ENCODE results near the gene OXCT2. TPM values are rescaled to one million over a fixed set of nuclear protein-coding genes. Genes with fewer than 3 reads are reported as not detected.
"Not testable (repeated sequence)": the region's sequence is repeated elsewhere in the genome, so short reads cannot be mapped to it uniquely, and the experiment has no call there.

The OXCT2 gene
- not detected for total RNA-seq

DNA sequence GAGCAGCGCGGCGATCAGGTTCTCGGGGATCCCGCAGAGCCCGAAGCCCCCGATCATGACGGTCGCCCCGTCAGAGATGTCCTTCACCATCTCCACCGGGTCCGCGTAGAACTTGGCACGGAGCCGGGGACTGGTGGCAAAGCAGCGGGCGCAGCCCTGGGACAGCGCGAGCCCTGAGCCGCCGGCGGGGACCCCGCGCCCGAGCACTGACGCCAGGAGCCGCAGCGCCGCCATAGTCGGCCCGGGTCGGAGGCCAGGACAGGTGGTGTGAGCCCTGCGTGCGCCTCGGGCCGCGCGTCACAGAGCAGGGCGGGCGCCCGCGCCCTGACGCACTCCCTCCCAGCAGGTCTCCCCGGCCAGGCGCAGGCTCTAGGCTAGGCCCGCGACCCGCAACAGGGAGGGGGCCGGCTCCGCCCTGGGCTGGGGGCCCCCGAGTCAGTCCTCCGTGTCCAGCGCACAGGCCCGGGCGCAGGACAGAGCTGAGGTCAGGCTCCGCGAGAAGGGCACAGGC, at the start of gene OXCT2:
TSS of gene OXCT2 (minus strand) at position 327 of the 511 bp plus-strand sequence. CDS start at position 234, 93 bp downstream.
- not testable (repeated sequence) for H3K9me3 ChIP-seq (ENCODE audit: control insufficient read depth in 3 of 3, low read length in 3 of 3); H3K9ac ChIP-seq (ENCODE audit: low read depth in 1 of 3, low read length in 3 of 3); H3K27me3 ChIP-seq (ENCODE audit: control insufficient read depth in 3 of 3, insufficient read depth in 3 of 3, low read length in 3 of 3); H3K27ac ChIP-seq (ENCODE audit: low read depth, low read length); H3K4me3 ChIP-seq (ENCODE audit: low read length in 3 of 3); H3K36me3 ChIP-seq (ENCODE audit: control insufficient read depth in 3 of 3, insufficient read depth in 3 of 3, low read length in 3 of 3); H3K4me1 ChIP-seq (ENCODE audit: control insufficient read depth in 3 of 3, insufficient read depth in 3 of 3, low read length in 3 of 3)

DNA sequence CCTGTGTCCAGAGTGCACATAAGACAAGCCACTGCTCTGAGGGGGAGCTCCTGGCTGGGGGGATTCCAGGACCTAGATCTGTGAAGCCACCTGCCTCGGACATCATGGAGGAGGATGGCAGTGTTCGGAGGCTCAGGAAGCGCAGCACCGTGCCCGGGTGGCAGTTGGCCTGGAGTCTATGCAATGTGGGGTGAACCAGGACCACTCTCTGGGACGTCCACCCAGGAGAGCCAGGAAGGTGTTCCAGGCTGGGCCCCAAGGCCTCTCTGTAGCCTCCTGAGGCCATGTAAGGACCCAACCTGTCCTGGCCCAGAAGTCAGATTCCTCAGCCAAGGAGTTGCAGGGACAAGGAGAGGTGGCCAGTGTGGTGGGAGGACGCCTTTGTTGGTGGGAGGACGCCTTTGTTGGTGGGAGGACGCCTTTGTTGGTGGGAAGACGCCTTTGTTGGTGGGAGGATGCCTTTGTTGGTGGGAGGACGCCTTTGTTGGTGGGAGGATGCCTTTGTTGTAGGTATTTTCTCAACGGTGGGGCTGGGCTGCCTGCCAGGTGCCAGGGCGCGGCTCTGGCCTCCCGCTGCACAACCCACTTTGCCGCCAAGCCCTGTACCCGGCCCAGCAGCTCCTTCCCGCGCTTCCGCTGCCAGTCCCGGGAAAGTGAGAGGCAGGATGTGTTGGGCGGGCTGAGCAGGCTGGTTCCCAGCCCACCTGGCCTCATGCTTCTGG, 48.1 kb upstream of the OXCT2 start:
- Histone ChIP-seq H3K36me3 (ENCODE audit: control insufficient read depth in 3 of 3, insufficient read depth in 3 of 3, low read length in 3 of 3) (no peaks in the 10 kb centered on the region), H3K9ac (ENCODE audit: low read depth in 1 of 3, low read length in 3 of 3) (no peak overlapping the region), H3K4me3 (ENCODE audit: low read length in 3 of 3) (no peak overlapping the region), H3K27ac (ENCODE audit: low read depth, low read length) (no peak overlapping the region), H3K27me3 (ENCODE audit: control insufficient read depth in 3 of 3, insufficient read depth in 3 of 3, low read length in 3 of 3) (peaks cover 0 to 42% (median 5%) of the 10 kb centered on the region in 3 donors), H3K4me1 (ENCODE audit: control insufficient read depth in 3 of 3, insufficient read depth in 3 of 3, low read length in 3 of 3) (no peaks in the 10 kb centered on the region), H3K9me3 (ENCODE audit: control insufficient read depth in 3 of 3, low read length in 3 of 3) (no peaks in the 10 kb centered on the region)

DNA sequence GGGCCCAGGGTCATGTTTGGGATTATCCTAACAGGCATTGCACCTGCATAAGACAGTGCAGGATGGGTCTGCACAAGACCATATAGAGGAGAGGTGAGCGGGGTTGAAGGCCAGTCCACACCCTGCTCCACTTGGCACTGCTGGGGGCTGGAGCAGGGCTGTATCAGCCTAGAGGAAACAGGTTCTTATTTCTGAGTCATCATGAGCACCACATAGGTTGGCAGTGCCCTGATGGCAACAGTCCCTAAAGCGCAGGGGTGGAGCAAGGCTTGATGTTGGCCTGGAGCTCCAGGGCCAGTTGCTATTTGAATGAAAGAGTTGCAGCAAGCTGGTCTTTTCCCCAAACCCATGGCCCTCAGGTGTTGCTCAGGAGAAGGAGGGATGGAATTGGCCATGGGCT, 47.3 kb upstream of the OXCT2 start:
- H3K27me3 ChIP-seq (ENCODE audit: control insufficient read depth in 3 of 3, insufficient read depth in 3 of 3, low read length in 3 of 3): peaks cover 0 to 42% (median 5%) of the 10 kb centered on the region in 3 donors
- no peaks in the 10 kb centered on the region for H3K9me3 ChIP-seq (ENCODE audit: control insufficient read depth in 3 of 3, low read length in 3 of 3)
- no peak overlapping the region for H3K27ac ChIP-seq (ENCODE audit: low read depth, low read length)
- H3K9ac ChIP-seq (ENCODE audit: low read depth in 1 of 3, low read length in 3 of 3): no peak overlapping the region
- H3K4me3 ChIP-seq (ENCODE audit: low read length in 3 of 3): no peak overlapping the region
- H3K4me1 ChIP-seq (ENCODE audit: control insufficient read depth in 3 of 3, insufficient read depth in 3 of 3, low read length in 3 of 3): no peaks in the 10 kb centered on the region
- no peaks in the 10 kb centered on the region for H3K36me3 ChIP-seq (ENCODE audit: control insufficient read depth in 3 of 3, insufficient read depth in 3 of 3, low read length in 3 of 3)

DNA sequence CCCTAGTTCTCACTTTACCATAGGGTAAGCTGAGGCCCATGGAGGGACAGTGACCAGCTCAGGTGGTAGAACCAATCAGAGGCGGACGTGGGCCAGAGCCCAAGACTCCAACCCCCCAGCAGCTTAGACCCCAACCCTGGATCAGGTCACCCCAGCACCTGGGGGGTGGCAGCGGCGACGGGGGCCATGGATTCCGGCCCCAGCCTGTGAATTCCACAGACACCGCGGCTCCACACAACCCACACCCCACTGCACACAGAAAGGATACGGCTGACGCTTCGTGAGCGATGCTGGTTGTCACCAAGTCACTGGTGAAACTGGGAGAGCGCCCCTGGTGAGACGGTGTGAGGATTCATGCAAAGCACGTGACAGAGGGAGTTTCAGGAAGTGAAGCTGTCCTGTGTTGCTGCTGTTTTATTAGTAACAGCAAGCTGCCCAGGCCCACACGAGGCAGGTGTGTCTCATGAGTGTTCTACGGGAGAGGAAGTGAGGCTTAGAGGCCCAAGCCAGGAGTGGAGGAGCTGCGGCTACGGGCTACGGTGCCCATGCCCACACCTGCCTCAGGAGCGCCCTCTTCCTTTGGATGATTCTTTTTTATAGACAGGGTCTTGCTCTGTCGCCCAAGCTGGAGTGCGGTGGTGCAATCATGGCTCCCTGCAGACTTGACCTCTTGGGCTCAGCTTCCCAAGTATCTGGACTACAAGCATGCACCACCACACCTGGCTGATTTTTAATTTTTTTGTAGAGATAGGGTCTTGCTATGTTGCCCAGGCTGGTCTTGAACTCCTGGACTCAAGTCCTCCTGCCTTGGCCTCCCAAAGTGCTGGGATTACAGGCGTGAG, 46.2 kb upstream of the OXCT2 start:
- H3K27me3 ChIP-seq (ENCODE audit: control insufficient read depth in 3 of 3, insufficient read depth in 3 of 3, low read length in 3 of 3): peaks cover 0 to 42% (median 5%) of the 10 kb centered on the region in 3 donors

DNA sequence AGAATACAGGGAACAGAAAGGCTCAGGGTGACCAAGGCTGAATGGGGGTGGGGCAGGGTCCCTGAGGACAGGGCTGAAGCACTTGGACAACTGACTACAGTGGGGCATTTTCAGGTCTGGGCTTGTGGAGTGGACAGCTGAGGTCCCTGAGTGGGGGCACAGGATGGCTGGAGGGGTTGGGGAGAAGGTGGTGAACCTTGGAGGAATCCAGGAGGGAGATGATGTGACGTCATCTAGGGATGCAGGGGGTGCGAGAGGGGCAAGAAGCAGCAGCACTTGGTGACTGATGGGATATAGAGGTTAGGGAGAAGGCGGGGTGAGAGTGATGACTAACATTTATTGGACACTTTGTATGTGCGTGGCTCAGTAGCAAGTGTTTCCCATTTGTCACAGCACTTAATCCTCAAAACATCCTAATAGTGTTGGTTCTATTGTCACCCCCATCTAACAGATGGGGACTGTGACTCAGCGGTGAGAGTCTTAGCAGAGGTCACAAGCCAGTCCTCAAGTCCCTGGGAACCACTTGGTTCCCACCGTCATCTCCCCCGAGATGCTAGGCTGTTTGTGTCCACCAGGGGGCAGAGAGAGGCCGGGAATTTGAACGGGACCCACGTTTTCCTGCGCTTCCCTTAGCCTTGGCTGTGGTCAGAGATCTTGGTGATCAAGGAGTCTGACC, 45.4 kb upstream of the OXCT2 start:
- Histone ChIP-seq H3K27me3 (ENCODE audit: control insufficient read depth in 3 of 3, insufficient read depth in 3 of 3, low read length in 3 of 3) (peaks cover 0 to 37% (median 5%) of the 10 kb centered on the region in 3 donors), H3K9ac (ENCODE audit: low read depth in 1 of 3, low read length in 3 of 3) (no peak overlapping the region), H3K4me1 (ENCODE audit: control insufficient read depth in 3 of 3, insufficient read depth in 3 of 3, low read length in 3 of 3) (no peaks in the 10 kb centered on the region), H3K36me3 (ENCODE audit: control insufficient read depth in 3 of 3, insufficient read depth in 3 of 3, low read length in 3 of 3) (no peaks in the 10 kb centered on the region), H3K9me3 (ENCODE audit: control insufficient read depth in 3 of 3, low read length in 3 of 3) (no peaks in the 10 kb centered on the region), H3K4me3 (ENCODE audit: low read length in 3 of 3) (no peak overlapping the region), H3K27ac (ENCODE audit: low read depth, low read length) (no peak overlapping the region)

More for the DNA sequence above, 46.2 kb upstream of the OXCT2 start:
- H3K27ac ChIP-seq (ENCODE audit: low read depth, low read length); H3K4me3 ChIP-seq (ENCODE audit: low read length in 3 of 3); H3K36me3 ChIP-seq (ENCODE audit: control insufficient read depth in 3 of 3, insufficient read depth in 3 of 3, low read length in 3 of 3); H3K4me1 ChIP-seq (ENCODE audit: control insufficient read depth in 3 of 3, insufficient read depth in 3 of 3, low read length in 3 of 3); H3K9ac ChIP-seq (ENCODE audit: low read depth in 1 of 3, low read length in 3 of 3); H3K9me3 ChIP-seq (ENCODE audit: control insufficient read depth in 3 of 3, low read length in 3 of 3): not testable (repeated sequence)

DNA sequence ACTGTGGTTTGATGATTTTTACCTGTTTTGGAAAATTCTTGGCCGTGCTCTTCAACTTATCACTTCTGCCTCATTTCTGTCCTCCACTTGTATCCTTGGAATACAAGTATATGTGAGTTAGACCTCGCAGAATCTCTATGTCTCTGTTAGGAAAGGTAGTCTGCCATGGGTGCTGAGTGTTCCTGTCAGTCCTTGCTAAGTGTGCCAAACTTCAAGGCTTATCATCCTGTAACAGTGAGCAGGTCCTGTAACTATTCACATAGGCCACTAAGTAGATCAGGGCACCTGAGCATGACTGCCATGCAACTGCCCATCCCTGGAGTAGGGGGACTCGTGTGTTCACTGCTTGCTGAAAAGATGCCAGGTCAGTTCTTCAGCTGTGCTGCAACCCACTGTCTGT, 41.8 kb upstream of the OXCT2 start:
- no peaks in the 10 kb centered on the region for H3K4me1 ChIP-seq (ENCODE audit: control insufficient read depth in 3 of 3, insufficient read depth in 3 of 3, low read length in 3 of 3)
- no peaks in the 10 kb centered on the region for H3K9me3 ChIP-seq (ENCODE audit: control insufficient read depth in 3 of 3, low read length in 3 of 3)
- H3K36me3 ChIP-seq (ENCODE audit: control insufficient read depth in 3 of 3, insufficient read depth in 3 of 3, low read length in 3 of 3): no peaks in the 10 kb centered on the region
- H3K4me3 ChIP-seq (ENCODE audit: low read length in 3 of 3): no peak overlapping the region
- peaks cover 0 to 16% (median 5%) of the 10 kb centered on the region in 3 donors for H3K27me3 ChIP-seq (ENCODE audit: control insufficient read depth in 3 of 3, insufficient read depth in 3 of 3, low read length in 3 of 3)
- H3K27ac ChIP-seq (ENCODE audit: low read depth, low read length): no peak overlapping the region
- H3K9ac ChIP-seq (ENCODE audit: low read depth in 1 of 3, low read length in 3 of 3): no peak overlapping the region

DNA sequence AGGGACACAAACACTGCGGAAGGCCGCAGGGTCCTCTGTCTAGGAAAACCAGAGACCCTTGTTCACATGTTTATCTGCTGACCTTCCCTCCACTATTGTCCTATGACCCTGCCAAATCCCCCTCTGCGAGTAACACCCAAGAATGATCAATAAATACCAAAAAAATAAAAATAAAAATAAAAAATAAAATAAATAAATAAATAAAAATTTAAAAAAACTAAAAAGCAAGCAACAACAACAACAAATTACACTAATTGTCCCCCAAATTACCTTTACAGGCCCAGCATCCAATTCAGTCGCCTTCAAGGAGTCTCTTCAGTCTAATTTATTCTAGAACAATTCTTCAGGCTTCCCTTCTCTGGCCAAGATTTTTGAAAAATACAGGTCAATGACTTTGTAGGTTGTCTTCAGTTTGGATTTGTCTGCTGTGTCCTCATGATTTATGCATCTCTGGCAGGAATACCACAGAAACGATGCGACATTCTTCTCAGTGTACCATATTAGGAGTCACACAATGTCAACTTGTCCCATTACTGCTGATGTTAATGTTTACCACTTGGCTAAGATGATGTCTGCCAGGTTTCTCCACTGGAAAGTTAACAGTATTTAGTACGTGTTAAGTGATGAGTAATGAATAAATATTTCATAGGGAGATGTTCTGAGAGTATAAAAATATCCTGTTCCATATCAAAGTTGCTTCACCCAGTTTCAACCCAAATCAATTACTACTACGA, 37.8 kb upstream of the OXCT2 start:
- Histone ChIP-seq H3K9ac (ENCODE audit: low read depth in 1 of 3, low read length in 3 of 3) (no peak overlapping the region), H3K27ac (ENCODE audit: low read depth, low read length) (no peak overlapping the region), H3K9me3 (ENCODE audit: control insufficient read depth in 3 of 3, low read length in 3 of 3) (no peaks in the 10 kb centered on the region), H3K36me3 (ENCODE audit: control insufficient read depth in 3 of 3, insufficient read depth in 3 of 3, low read length in 3 of 3) (no peaks in the 10 kb centered on the region), H3K4me3 (ENCODE audit: low read length in 3 of 3) (no peak overlapping the region), H3K27me3 (ENCODE audit: control insufficient read depth in 3 of 3, insufficient read depth in 3 of 3, low read length in 3 of 3) (no peaks in the 10 kb centered on the region), H3K4me1 (ENCODE audit: control insufficient read depth in 3 of 3, insufficient read depth in 3 of 3, low read length in 3 of 3) (no peaks in the 10 kb centered on the region)

DNA sequence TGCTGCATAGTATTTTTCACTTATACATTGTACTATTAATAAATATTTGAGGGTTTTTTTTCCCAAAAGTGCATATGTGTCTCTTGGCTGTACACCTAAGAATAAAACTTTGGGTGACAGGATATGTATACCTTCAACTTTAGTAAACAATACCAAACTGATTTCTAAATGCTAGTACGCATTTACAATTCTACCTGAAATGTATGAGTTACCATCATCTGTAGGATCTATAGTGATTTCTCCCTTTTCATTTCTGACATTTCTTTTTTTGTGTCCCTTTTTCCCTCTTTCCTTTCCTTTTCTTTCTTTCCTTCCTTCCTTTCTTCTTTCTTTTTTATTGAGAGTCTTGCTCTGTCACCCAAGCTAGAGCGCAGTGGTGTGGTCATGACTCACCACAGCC, 34.2 kb upstream of the OXCT2 start:
- H3K27me3 ChIP-seq (ENCODE audit: control insufficient read depth in 3 of 3, insufficient read depth in 3 of 3, low read length in 3 of 3): no peaks in the 10 kb centered on the region
- no peaks in the 10 kb centered on the region for H3K36me3 ChIP-seq (ENCODE audit: control insufficient read depth in 3 of 3, insufficient read depth in 3 of 3, low read length in 3 of 3)
- H3K4me3 ChIP-seq (ENCODE audit: low read length in 3 of 3): no peak overlapping the region
- H3K9me3 ChIP-seq (ENCODE audit: control insufficient read depth in 3 of 3, low read length in 3 of 3): no peaks in the 10 kb centered on the region
- H3K27ac ChIP-seq (ENCODE audit: low read depth, low read length): no peak overlapping the region
- no peaks in the 10 kb centered on the region for H3K4me1 ChIP-seq (ENCODE audit: control insufficient read depth in 3 of 3, insufficient read depth in 3 of 3, low read length in 3 of 3)
- no peak overlapping the region for H3K9ac ChIP-seq (ENCODE audit: low read depth in 1 of 3, low read length in 3 of 3)

DNA sequence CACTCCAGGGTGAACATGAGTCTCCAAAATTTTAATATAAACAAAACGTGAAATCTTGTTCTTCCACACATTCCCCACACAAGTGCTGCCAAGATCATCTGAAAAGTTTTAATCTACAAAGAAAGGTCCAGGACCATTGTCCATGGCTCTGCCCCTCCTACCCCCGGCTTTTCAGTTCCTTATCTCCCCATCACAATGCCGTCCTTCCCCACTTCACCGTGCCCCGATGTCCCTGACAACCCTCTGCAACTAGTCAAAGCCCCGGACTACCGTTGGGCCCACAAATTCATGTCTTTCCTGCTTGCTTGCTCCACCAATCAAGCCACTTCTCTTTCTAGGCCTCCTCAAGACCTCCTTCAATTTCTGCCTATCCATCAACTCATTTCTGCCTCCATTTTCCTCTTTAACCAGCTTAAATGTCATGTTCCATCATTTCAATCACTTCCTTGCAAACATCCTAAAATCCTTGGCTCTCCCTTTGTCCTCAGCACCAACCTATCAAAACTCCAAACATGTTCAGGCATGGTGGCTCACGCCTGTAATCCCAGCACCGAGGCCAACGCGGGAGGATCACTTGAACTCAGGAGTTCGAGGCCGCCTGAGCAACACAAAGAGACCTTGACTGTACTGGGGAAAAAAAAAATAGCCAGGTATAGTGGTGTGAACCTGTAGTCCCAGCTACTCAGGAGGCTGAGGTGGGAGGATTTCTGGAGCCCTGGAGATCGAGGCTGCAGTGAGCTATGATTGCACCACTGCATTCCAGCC, 31.5 kb upstream of the OXCT2 start:
- Histone ChIP-seq H3K9ac (ENCODE audit: low read depth in 1 of 3, low read length in 3 of 3) (no peak overlapping the region), H3K9me3 (ENCODE audit: control insufficient read depth in 3 of 3, low read length in 3 of 3) (no peaks in the 10 kb centered on the region), H3K27ac (ENCODE audit: low read depth, low read length) (no peak overlapping the region), H3K4me3 (ENCODE audit: low read length in 3 of 3) (no peak overlapping the region), H3K36me3 (ENCODE audit: control insufficient read depth in 3 of 3, insufficient read depth in 3 of 3, low read length in 3 of 3) (no peaks in the 10 kb centered on the region), H3K27me3 (ENCODE audit: control insufficient read depth in 3 of 3, insufficient read depth in 3 of 3, low read length in 3 of 3) (peaks cover 0 to 2% (median 0%) of the 10 kb centered on the region in 3 donors), H3K4me1 (ENCODE audit: control insufficient read depth in 3 of 3, insufficient read depth in 3 of 3, low read length in 3 of 3) (peaks cover 0 to 6% (median 4%) of the 10 kb centered on the region in 3 donors)
